Measurements from ENCODE around the gene FBXL3.
A peak's percentile ranks its signal among the peaks of the same experiment; 100 is the strongest.
"Not testable (repeated sequence)": the region's sequence is repeated elsewhere in the genome, so short reads cannot be mapped to it uniquely, and the experiment has no call there.

FBXL3 gene

GRCh38 chr13:77026255-77026860, 601 bp downstream of the FBXL3 start:
- DNase-seq (ENCODE audit: low read depth): peak; percentile 38

- DNase-seq (ENCODE audit: low read depth): no peak
These were observed 4.6 kb downstream of the FBXL3 start for GRCh38 chr13:77022341-77022740.

- no peak for DNase-seq (ENCODE audit: low read depth)
These were observed 7.2 kb downstream of the FBXL3 start for GRCh38 chr13:77019756-77020155.

GRCh38 chr13:77016888-77017623, 9.9 kb downstream of the FBXL3 start:
- no peak for DNase-seq (ENCODE audit: low read depth)

- no peak for DNase-seq (ENCODE audit: low read depth)
These were observed 10.6 kb downstream of the FBXL3 start for GRCh38 chr13:77016251-77016812.

- no peak for DNase-seq (ENCODE audit: low read depth)
These were observed 11.9 kb downstream of the FBXL3 start for GRCh38 chr13:77014906-77015685.

GRCh38 chr13:77013853-77014542, 13.0 kb downstream of the FBXL3 start:
- DNase-seq (ENCODE audit: low read depth): no peak

GRCh38 chr13:77009719-77010118, 17.2 kb downstream of the FBXL3 start:
- not testable (repeated sequence) for DNase-seq (ENCODE audit: low read depth)

- no peak for DNase-seq (ENCODE audit: low read depth)
These were observed 17.9 kb downstream of the FBXL3 start for GRCh38 chr13:77009011-77009410.

- not testable (repeated sequence) for DNase-seq (ENCODE audit: low read depth)
These were observed 18.6 kb downstream of the FBXL3 start for GRCh38 chr13:77008337-77008736.

- DNase-seq (ENCODE audit: low read depth): peak; percentile 23
These were observed 24.3 kb downstream of the FBXL3 start for GRCh38 chr13:77002590-77003190.

GRCh38 chr13:77001963-77002587, 24.9 kb downstream of the FBXL3 start:
- DNase-seq (ENCODE audit: low read depth): no peak

GRCh38 chr13:77001540-77001939, 25.4 kb downstream of the FBXL3 start:
- no peak for DNase-seq (ENCODE audit: low read depth)

GRCh38 chr13:77000475-77000874, 26.5 kb downstream of the FBXL3 start:
- no peak for DNase-seq (ENCODE audit: low read depth)

- DNase-seq (ENCODE audit: low read depth): no peak
These were observed 32.7 kb downstream of the FBXL3 start for GRCh38 chr13:76994281-76994680.

- DNase-seq (ENCODE audit: low read depth): no peak
These were observed 33.5 kb downstream of the FBXL3 start for GRCh38 chr13:76993473-76993872.

GRCh38 chr13:76993021-76993420, 33.9 kb downstream of the FBXL3 start:
- DNase-seq (ENCODE audit: low read depth): no peak

- no peak for DNase-seq (ENCODE audit: low read depth)
These were observed 34.4 kb downstream of the FBXL3 start for GRCh38 chr13:76992548-76993001.

- peak; percentile 88 for DNase-seq (ENCODE audit: low read depth)
These were observed 35.0 kb downstream of the FBXL3 start, which contains the start of gene CLN5 for GRCh38 chr13:76991796-76992547. CLN5 (plus strand) TSS chr13:76992081; CDS start chr13:76992099, 18 bp downstream.

- no peak for DNase-seq (ENCODE audit: low read depth)
These were observed 35.5 kb downstream of the FBXL3 start for GRCh38 chr13:76991432-76991795.
